Measurements from ENCODE around the gene SLC22A17.

Gene SLC22A17

GRCh38 chr14:23382276-23382675 is 29.6 kb upstream of the SLC22A17 start:
- DNase-seq, result no peak

GRCh38 chr14:23381871-23382270 is 29.2 kb upstream of the SLC22A17 start:
- no peak for DNase-seq

- no peak for DNase-seq
Observed at GRCh38 chr14:23380976-23381375, 28.3 kb upstream of the SLC22A17 start.

- DNase-seq, result peak in 7 of 51 donors; percentile 8 to 41 (median 24)
Observed at GRCh38 chr14:23380197-23380914, 27.7 kb upstream of the SLC22A17 start.

GRCh38 chr14:23379366-23380196 is 26.9 kb upstream of the SLC22A17 start:
- DNase-seq, result peak in 24 of 51 donors; percentile 7 to 72 (median 24)

GRCh38 chr14:23378612-23379220 is 26.0 kb upstream of the SLC22A17 start:
- DNase-seq, result peak in 2 of 51 donors; percentile 18 to 21

GRCh38 chr14:23377573-23378563 is 25.2 kb upstream of the SLC22A17 start:
- DNase-seq, result peak in 3 of 51 donors; percentile 34 to 61 (median 45)

GRCh38 chr14:23377198-23377550 is 24.5 kb upstream of the SLC22A17 start:
- peak in 3 of 51 donors; percentile 56 to 81 (median 69) for DNase-seq

GRCh38 chr14:23376482-23377197 is 24.0 kb upstream of the SLC22A17 start, which contains the start of gene CMTM5:
CMTM5 (plus strand) TSS chr14:23377046; CDS start chr14:23377252, 206 bp downstream.
- peak in 50 of 51 donors; percentile 51 to 98 (median 90) for DNase-seq

GRCh38 chr14:23375527-23376251 is 23.0 kb upstream of the SLC22A17 start:
- peak in 2 of 51 donors; percentile 27 to 64 for DNase-seq

GRCh38 chr14:23373041-23373440 is 20.4 kb upstream of the SLC22A17 start:
- no peak for DNase-seq

GRCh38 chr14:23372509-23372908 is 19.8 kb upstream of the SLC22A17 start, which contains the start of gene IL25:
IL25 (plus strand) TSS chr14:23372809.
- DNase-seq, result no peak

- DNase-seq, result no peak
Observed at GRCh38 chr14:23371865-23372264, 19.2 kb upstream of the SLC22A17 start.

GRCh38 chr14:23370221-23370620 is 17.5 kb upstream of the SLC22A17 start:
- DNase-seq, result no peak

- DNase-seq, result peak in 47 of 51 donors; percentile 22 to 86 (median 70)
Observed at GRCh38 chr14:23366426-23366921, 13.8 kb upstream of the SLC22A17 start.

- DNase-seq, result peak in 40 of 51 donors; percentile 34 to 86 (median 70)
Observed at GRCh38 chr14:23365732-23366425, 13.2 kb upstream of the SLC22A17 start.

GRCh38 chr14:23365036-23365731 is 12.5 kb upstream of the SLC22A17 start, which contains the start of gene EFS:
EFS (minus strand) TSS chr14:23365172; CDS start chr14:23365025, 147 bp downstream.
- peak in 35 of 51 donors; percentile 6 to 75 (median 49) for DNase-seq
